ENCODE data around the gene HECTD4.

GRCh38 chr12:112321245-112321644 is 61.0 kb downstream of the HECTD4 start:
- TF ChIP-seq, protein P1, sequence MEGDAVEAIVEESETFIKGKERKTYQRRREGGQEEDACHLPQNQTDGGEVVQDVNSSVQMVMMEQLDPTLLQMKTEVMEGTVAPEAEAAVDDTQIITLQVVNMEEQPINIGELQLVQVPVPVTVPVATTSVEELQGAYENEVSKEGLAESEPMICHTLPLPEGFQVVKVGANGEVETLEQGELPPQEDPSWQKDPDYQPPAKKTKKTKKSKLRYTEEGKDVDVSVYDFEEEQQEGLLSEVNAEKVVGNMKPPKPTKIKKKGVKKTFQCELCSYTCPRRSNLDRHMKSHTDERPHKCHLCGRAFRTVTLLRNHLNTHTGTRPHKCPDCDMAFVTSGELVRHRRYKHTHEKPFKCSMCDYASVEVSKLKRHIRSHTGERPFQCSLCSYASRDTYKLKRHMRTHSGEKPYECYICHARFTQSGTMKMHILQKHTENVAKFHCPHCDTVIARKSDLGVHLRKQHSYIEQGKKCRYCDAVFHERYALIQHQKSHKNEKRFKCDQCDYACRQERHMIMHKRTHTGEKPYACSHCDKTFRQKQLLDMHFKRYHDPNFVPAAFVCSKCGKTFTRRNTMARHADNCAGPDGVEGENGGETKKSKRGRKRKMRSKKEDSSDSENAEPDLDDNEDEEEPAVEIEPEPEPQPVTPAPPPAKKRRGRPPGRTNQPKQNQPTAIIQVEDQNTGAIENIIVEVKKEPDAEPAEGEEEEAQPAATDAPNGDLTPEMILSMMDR (IDR thresholded peaks at IDR 0.05; ENCODE audit: low read depth, low read length, poor library complexity, severe bottlenecking), result no peak
- no peak for TF ChIP-seq EZH2phosphoT487 (IDR thresholded peaks at IDR 0.05; ENCODE audit: borderline replicate concordance, low read length)
